Neural progenitor cell (in vitro differentiated cells): ENCODE data around the gene LARGE1.

Experiments used
- CTCF ChIP-seq: fragments of 200-600 bp; sonication (generic); IDR thresholded peaks from 2 replicates; pipeline ENCODE4 v1.5.1; 2017; ENCODE audit warnings: antibody characterized with exemption, mild to moderate bottlenecking
- EZH2 ChIP-seq: fragments of 200-600 bp; sonication (generic); IDR thresholded peaks from 2 replicates; pipeline ENCODE4 v1.6.1; 2017; ENCODE audit warnings: antibody characterized with exemption, mild to moderate bottlenecking, moderate library complexity
- EZH2phosphoT487 ChIP-seq: fragments of 200-600 bp; sonication (generic); IDR thresholded peaks from 2 replicates; pipeline ENCODE4 v1.6.1; 2017; ENCODE audit warnings: antibody characterized with exemption

- TF ChIP-seq CTCF (no peak), EZH2 (no peak), EZH2phosphoT487 (no peak)
Observed at GRCh38 chr22:33467080-33467479, 453.2 kb downstream of the LARGE1 start.
